GM21367 (cell line): ENCODE data around the gene EIF4E3.

Experiments
- ATAC-seq: cut with Tn5 transposase; IDR thresholded peaks from one replicate; pipeline ENCODE4 v1.9.1; 2021; ENCODE audit not compliant: unreplicated experiment

EIF4E3 gene

DNA sequence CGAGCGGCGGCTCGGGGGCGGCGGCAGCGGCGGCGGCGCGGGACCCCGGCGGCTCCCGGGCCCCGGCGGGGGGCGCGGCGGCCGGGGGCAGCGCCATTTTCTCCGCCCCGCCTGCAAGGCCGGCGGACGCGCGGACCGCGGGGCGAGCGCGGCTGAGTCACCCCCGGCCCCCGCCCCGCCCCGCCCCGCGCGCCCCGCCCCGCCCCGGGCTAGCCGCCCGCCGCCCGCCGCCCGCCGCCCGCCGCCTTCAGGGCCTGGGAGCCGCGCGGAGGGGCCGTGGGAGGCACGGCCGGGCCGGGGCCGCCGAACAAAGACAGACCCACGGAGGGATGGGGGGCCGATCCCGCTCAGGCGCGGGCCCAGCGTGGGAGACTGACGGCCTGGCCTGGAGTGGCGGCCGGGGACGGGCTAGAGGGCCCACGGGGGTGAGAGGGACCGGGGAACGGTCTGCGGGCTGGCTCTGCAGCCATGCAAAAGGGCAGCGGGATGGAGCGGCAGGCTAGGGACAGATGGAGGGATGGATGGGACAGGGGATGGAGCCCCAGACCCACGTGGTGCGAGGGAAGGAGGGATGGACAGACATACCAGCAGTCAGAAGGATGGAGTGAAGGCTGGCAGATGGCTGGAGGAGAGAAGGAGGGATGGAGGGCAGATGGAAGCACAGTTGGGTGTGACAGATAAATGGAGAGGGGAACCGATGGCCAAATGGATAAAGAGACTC, at the start of gene EIF4E3:
Gene EIF4E3 (minus strand): TSS at position 132 of the 721 bp plus-strand sequence. CDS start 35 bp downstream, at position 97.
- no peak for ATAC-seq

DNA sequence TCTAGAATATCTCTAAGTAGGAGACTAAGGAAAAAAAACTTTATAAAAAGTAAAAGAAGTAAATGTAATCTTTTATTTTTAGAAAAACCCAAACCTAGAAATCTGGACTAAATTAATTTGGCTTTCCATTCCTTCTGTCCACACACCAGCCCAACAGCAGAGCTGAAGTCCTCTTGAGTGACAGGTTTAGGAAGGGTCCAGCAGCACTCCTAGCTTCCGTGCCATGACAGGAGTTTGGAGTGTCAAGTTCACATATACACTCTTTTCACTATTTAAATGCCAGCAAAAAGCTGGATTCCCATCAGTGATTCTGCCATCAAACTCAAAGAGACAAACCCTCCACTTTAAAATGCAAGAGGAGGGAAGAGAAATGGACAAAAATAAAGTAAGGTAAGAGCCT, 46.7 kb upstream of the EIF4E3 start:
- ATAC-seq = no peak

DNA sequence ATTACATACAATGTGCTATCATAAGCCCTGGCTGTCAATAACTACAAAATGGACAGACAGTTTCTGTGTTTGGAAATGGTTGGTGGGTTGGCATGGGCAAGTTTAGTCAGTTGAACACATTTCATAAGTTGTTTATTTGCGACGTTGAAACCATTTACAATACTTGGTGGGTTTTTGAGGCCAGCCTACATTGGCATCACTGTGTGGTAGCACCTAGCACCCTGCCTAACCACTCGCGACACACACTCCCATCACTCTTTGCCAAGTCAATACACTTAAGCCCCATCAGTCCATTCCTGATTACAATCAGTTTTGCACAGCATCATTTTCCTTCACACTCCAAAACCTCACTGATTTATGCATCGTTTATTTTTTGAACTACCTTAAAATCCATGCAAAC, 45.9 kb upstream of the EIF4E3 start:
- no peak for ATAC-seq

DNA sequence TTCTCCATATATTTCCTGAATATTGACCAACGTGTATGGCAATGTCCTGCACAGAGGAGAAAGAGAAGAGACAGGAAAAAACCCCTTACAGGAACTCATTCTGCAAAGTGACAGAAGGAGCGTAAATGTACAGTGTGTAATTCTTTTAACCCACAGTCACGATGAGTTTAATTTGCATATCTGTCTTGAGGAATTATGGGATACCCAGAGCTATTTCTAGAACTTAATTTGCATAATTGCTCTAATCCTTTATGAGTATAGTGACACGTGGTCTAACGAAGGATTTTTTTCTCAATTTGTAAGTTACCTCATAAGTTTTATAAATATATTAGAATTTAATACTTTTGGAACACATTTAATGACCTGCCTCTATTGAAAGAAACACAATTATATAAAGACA, 38.2 kb upstream of the EIF4E3 start:
- no peak for ATAC-seq

DNA sequence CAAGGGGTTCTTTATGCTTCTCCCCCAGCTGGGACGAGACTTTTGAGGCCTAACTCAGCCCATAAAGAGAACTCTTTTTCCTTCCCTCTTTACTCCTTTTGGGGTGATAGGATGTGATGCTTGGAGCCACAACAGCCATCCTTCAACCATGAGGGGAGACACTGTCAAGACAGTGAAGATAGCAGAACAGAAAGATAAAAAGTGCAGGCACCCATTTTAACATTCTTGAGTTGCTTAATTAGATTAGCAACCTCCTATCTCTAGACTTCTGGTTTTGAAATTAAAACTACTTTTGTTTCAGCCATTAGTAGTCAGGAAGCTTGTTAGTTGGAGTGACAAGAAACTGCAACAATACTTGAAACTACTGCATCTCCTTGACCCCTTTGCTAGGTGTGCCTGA, 34.9 kb upstream of the EIF4E3 start:
- no peak for ATAC-seq

DNA sequence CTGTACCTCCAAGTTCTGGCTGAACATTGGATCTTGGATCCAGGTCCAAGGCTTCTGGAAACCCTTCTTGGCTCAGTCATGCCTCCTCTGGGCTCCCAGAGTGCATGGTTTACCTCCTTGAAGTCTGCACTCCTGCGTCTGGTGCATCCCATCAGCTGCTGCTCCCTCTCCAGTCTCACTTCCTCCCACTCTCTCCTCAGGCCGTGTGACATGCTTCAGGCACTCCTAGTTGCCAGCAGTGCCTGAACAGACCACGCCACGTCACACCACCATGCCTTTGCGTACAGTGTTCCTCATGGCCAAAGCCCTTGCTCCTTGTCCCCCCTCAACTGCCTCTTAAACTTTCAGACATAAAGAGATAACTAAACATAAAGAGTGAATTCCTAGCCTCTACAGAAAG, 34.2 kb upstream of the EIF4E3 start:
- ATAC-seq = no peak

DNA sequence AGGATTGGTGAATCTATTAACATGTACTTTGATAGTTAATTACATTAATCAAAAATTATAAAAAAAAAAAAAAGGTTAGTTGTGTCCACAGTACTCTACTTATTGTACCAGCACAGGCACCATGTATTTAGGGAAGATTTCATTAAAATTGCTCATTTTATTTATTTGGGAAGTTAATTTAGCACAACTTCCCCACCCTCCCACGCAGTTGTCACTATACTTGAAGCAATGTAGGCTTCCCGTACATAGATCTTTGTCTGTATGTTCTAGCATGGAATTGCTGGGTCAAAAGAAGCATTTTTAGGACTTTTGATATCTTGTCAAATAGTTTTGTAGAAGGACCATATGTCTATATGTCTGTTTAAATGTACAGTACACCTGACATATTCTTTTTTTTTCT, 32.9 kb upstream of the EIF4E3 start:
- ATAC-seq = no peak

DNA sequence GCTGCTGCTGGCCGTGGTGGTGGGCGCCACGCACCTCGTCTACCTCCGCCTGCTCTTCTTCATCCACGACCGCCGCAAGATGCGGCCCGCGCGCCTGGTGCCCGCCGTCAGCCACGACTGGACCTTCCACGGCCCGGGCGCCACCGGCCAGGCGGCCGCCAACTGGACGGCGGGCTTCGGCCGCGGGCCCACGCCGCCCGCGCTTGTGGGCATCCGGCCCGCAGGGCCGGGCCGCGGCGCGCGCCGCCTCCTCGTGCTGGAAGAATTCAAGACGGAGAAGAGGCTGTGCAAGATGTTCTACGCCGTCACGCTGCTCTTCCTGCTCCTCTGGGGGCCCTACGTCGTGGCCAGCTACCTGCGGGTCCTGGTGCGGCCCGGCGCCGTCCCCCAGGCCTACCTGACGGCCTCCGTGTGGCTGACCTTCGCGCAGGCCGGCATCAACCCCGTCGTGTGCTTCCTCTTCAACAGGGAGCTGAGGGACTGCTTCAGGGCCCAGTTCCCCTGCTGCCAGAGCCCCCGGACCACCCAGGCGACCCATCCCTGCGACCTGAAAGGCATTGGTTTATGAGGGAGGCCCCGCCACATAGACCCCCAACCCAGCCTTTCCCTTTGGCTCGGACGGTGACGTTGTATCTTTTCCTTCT, 29.5 kb upstream of the EIF4E3 start:
- no peak for ATAC-seq

DNA sequence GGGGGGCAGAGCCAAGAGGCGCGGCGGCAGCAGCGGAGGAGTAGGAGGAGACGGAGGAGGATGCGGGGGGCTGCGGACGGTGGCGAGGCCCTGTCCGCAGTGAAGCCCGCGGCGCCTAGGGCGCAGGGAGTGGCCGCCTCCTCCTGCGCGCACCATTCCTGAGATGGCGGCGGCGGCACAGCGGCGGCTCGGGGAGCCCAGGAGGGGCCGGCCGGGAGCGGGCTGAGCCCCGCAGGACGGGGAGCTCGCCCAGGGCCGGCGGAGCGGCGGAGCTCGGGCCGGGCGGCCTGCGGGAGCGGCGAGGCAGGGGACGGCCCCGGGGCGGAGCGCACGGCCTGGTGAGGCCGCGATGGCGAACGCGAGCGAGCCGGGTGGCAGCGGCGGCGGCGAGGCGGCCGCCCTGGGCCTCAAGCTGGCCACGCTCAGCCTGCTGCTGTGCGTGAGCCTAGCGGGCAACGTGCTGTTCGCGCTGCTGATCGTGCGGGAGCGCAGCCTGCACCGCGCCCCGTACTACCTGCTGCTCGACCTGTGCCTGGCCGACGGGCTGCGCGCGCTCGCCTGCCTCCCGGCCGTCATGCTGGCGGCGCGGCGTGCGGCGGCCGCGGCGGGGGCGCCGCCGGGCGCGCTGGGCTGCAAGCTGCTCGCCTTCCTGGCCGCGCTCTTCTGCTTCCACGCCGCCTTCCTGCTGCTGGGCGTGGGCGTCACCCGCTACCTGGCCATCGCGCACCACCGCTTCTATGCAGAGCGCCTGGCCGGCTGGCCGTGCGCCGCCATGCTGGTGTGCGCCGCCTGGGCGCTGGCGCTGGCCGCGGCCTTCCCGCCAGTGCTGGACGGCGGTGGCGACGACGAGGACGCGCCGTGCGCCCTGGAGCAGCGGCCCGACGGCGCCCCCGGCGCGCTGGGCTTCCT, 28.8 kb upstream of the EIF4E3 start, which contains the start of gene GPR27:
Gene GPR27 (plus strand): TSS at position 155 of the 909 bp plus-strand sequence. CDS start 195 bp downstream, at position 350.
- ATAC-seq = no peak

DNA sequence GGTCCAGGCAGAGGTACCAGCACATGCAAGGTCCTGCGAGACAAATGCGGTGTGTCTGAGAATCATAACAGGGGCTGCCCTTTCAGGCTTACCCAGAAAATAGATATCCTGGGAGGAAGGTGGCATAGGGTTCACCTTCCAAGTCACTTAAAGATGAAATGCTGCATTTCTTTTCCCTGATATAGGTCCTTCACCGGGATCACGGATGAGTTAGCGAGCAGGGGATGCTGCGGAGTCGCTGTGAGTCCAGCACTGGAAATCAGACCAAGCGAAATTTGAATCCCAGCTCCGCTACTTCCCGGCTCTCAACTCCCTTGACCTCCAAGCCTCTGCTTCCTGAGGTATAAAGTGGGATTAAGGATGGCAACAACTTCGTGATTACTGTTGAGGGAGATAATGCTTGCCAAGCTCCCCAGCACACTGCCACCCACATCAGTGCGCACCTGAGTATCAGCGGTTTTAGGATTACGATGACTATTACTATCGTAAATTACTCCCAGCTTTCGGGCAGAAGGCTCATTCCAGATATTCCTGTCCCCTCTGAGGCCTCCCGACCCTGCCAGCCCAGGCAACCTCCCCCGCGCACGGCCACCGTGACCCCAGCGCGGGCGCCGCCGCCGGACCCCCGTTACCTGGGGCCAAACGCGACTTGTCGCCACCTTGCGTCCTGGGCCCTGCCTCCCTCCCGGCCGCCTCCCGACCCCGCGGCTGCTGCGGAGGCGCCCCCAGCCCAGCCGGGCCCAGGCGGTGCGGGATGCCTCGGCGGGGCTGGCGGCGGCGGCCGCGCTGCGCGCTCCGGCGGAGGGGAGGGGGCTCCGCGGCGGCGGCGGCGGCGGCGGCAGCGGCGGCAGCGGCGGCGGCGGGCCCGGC, 27.9 kb upstream of the EIF4E3 start:
- no peak for ATAC-seq

DNA sequence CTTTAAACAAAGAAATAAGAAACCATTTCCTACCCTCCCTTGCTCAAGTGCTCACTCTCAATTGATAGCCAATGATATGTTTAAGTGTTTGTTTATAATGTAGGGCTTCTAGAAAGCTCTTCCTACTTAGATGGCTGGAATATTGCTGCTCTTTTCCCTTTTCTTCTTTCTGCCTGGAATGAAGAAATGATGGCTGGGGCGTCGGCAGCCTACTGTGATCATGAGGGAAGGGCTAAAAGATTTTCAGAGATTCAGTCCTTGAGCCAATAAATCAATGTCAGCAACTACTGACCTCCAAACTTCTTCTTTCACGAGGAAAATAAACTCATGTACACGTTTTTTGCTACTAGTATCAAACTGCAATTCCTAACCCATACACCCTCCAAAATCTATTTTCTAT, 26.4 kb upstream of the EIF4E3 start:
- no peak for ATAC-seq

DNA sequence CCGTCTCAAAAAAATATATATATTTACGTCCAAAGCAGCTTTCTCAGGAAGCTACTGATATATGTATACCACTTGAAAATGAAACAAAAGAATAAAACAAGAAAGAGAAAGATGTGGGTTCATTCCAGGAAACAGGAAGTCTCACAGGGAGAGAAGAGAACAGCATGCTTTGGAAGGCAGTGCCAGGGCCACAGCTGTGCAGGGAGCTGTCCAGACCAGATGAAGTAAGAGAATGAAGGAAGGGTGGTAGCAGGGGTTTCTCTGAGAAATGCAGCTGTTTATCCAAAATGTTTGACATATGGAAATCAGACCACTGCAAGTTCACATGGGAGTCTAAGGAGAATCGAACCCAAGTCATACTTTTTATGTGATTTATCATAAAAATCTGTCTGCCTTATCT, 19.5 kb upstream of the EIF4E3 start:
- no peak for ATAC-seq

DNA sequence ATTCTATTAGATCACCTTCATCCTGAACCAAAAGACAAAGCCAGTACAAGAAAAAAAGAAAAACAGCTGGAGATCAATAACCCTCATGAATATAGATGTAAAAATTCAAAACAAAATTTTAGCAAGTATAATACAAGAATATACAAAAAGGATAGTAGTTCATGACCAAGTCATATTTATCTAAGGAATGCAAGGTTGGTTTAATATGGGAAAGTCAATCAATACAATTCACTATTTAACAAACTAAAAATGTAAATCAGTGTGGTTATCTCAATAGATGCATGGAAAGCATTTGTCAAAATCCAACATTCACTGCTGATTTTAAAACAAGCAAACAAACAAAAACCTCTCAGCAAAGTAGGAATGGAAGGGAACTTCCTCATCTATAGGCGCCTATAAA, 17.4 kb upstream of the EIF4E3 start:
- no peak for ATAC-seq

DNA sequence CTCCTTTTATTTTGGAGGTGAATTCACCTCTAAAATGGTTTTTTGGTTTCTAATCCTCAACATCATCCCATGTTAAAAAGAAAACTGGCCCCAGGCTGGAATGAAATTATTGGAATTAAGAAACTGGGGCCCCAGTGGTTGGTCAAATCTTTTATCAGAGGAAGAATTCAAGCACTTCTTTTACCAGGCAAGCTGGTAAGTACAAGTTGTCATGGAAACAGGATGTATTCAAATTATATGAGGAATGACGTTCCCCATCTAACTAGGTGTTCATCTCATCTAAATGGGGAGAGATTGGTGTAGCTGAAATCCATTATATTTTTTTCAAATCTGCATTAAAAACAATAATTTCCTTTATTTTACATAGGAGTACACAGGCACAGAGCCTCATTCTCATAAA, 9.7 kb upstream of the EIF4E3 start:
- ATAC-seq = no peak

DNA sequence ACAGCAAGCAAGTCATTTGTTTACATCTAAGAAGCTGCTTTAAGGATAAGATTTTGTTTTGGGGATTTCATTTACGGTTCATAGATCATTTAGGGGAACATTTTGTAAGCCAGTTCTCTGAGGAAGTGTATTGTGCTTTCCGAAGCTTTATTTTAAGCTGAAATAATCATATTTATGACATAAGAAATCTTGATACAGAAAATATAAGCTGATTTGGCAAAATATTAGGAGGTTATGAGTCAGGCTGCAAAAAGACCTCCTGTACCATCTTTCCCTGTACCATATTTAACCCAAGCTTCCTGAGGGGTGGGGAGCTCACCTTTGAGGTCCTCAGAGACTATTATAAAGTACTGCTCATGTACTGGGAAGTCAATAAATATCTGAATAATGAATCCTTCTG, 8.1 kb upstream of the EIF4E3 start:
- no peak for ATAC-seq

DNA sequence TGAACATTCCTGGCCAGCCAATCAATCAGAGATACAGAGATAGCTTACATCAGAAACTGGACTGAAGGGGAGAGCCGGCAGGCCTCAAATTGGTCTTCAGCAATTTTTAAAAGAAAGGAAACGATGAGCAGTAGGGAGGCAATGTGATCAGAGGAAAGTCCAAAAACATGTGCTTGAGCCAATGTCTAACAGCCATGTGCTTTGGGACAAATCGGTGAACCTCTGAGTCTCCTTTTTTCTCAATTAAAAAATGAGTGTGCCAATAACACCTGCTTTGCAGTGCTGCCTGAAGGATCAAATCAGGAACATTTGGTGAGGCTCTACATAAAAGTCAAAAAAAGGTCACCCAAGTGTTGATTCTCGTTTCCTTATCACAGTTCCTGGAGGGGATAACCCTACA, 7.4 kb upstream of the EIF4E3 start:
- ATAC-seq = no peak

DNA sequence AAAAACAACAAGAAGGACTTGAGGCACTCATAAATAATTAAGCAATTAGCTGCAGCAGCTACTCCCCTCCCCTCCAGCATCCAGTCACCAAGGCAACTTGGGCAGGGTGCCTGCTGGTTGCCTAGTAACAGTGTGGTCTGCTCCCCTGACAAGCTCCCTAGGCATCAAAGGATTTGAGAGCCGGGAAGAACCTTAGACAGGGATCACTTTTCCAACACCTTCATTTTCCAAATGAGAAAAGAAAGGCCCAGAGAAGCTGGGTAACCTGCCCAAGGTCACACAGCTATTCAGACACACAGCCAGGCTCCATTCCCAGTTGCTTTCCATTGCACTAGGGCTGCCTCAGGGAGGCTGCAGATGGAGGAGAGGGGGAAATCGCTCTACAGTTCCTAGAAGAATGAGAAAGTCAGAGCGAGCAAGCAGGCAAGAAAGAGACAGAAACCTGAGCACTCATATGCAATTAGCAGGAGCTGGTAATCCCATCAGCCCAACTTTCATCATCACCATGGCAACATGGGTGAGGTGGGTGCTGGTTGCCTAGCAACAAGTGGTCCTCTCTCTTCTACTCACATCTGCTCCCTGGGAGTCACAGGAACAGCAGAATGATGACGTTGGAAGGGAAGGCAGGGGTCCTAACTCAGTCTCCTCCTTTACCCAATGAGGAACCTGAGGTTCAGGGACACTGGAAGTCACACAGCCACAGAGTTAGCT, 3.6 kb upstream of the EIF4E3 start:
- no peak for ATAC-seq

DNA sequence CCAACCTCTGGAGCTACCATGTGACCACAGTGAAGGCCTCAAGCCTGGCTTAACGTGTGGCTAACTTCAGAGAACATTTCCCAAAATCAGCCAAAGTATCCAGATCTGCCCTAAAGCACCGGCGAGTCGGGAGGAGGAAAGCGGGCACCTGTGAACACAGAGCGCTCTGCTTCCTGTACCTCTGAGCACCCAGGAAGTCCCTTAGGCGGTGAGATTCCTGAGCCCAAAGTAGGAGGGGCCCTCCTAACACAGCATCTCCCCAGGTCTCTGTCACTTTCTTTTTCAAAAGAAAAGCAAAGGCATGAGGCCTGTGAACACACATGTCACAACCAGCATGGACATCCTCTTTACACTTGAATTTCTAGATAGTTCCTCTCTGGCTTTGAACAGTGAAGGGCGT, 944 bp upstream of the EIF4E3 start:
- no peak for ATAC-seq

DNA sequence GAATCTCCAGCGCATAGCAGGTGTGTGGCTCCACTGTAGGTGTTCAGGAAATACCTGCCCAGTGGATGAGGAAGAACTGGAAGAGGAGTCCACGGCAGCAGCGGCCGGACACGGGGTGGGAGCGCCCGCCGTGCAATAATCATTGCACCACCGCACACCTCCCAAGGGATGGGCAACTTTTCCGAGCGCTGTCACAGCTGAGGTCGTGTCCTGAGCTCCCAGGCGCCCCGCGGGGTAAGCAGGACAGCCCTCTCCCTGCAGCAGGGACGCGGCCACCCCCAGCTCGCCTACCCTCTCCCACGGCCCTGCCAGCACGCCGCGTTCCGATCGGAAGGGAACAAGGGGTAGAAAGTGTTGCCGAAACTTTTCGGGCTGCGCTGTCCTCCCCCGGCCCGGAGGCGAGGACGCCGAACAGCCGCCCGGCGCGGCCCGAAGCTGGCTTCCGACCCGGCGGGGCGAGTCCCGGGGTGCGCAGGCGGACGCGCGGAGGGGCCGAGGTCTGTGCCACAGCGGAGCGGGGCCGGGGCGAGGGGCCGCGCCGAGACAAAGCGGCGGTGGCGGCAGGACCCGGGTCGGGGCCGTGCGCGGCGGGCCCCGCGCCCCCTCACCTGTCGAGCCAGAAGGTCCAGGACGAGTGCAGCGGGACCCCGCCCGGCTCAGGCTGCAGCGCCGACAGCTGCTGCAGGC, 475 bp downstream of the EIF4E3 start:
- ATAC-seq = no peak

DNA sequence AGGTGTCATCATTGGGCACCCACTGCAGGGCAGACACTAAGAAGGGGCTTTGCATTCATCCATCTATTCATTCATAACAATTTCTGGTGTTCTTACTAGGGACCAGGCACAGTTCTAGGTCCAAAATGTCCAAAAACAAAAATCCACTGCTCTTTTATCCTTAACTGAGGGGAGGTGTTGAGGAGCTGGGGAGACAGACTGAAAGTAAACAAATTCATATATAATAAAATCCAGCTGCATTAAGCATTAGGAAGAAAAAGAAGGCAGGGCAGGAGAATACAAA, 1.1 kb downstream of the EIF4E3 start:
- ATAC-seq = no peak
